ENCODE results near the gene CCDC3.

Gene CCDC3

DNA sequence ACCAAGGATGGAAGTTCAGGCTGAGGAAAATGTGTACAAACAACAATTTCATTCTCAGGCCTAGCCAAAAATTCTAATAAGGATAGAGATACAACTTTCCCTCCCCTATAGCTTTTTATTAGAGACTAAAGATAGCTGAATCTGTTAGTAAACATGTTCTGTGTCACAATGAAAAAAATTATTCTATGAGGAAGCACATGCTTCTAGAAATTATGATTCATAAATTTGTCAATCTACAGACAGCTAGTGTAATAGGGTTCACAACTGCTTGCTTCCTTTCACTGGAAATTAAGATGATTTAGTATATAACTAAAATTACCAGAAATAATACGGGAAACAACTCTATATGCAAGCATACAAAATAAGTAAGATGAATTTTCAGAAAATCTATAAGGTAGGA, 56.6 kb downstream of the CCDC3 start:
- no peaks in the 10 kb centered on the region for H3K27me3 ChIP-seq (ENCODE audit: low read length)
- H4K20me1 ChIP-seq (ENCODE audit: low read depth, low read length): no peaks in the 10 kb centered on the region
- no peak overlapping the region for H3K27ac ChIP-seq (ENCODE audit: low read depth, low read length)
- no peaks in the 10 kb centered on the region for H3K79me2 ChIP-seq (ENCODE audit: insufficient read depth, low read length)
- TF ChIP-seq, protein P1, sequence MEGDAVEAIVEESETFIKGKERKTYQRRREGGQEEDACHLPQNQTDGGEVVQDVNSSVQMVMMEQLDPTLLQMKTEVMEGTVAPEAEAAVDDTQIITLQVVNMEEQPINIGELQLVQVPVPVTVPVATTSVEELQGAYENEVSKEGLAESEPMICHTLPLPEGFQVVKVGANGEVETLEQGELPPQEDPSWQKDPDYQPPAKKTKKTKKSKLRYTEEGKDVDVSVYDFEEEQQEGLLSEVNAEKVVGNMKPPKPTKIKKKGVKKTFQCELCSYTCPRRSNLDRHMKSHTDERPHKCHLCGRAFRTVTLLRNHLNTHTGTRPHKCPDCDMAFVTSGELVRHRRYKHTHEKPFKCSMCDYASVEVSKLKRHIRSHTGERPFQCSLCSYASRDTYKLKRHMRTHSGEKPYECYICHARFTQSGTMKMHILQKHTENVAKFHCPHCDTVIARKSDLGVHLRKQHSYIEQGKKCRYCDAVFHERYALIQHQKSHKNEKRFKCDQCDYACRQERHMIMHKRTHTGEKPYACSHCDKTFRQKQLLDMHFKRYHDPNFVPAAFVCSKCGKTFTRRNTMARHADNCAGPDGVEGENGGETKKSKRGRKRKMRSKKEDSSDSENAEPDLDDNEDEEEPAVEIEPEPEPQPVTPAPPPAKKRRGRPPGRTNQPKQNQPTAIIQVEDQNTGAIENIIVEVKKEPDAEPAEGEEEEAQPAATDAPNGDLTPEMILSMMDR (IDR thresholded peaks at IDR 0.05; ENCODE audit: insufficient read depth, low read length, poor library complexity, severe bottlenecking): no peak
- TF ChIP-seq EZH2phosphoT487 (conservative IDR thresholded peaks at IDR 0.05; ENCODE audit: low read length): no peak
- H3K4me3 ChIP-seq (ENCODE audit: insufficient read depth, low read length, poor library complexity, severe bottlenecking): no peak overlapping the region
- no peak overlapping the region for H3K4me2 ChIP-seq (ENCODE audit: low read depth, low read length, poor library complexity, severe bottlenecking)
- H3K9me3 ChIP-seq (ENCODE audit: insufficient read depth, low read length): no peaks in the 10 kb centered on the region
- H3K36me3 ChIP-seq (ENCODE audit: low read length): no peaks in the 10 kb centered on the region
- no peak overlapping the region for H2AFZ ChIP-seq (ENCODE audit: low read depth, low read length, severe bottlenecking)
- no peaks in the 10 kb centered on the region for H3F3A ChIP-seq (ENCODE audit: insufficient read depth)
- H3K9ac ChIP-seq (ENCODE audit: low read length): no peak overlapping the region
- no peaks in the 10 kb centered on the region for H3K9me2 ChIP-seq (replicated peaks; ENCODE audit: insufficient read depth, low read length)

DNA sequence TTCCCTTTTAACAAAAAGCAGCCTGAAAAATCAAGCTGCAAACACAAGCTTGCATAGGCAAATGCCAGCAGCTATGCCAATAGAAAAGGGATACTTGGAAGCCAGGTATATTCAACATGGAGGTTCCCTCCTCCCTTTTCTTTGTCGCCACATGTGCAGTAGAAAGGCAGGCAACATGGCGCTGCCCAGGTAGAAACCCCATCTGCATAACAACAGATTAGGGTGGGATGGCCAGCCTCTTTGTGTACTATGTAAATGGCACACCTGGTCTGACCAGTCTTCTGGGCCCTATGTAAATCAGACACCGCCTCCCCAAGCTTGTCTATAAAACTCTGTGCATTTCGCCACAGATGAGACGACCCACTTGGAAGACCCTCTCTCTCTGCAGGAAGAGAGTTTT, 58.1 kb downstream of the CCDC3 start:
- H3K27me3 ChIP-seq (ENCODE audit: low read length): no peaks in the 10 kb centered on the region
- H4K20me1 ChIP-seq (ENCODE audit: low read depth, low read length): no peaks in the 10 kb centered on the region
- no peak overlapping the region for H2AFZ ChIP-seq (ENCODE audit: low read depth, low read length, severe bottlenecking)
- H3K9me3 ChIP-seq (ENCODE audit: insufficient read depth, low read length): no peaks in the 10 kb centered on the region
- H3K9me2 ChIP-seq (replicated peaks; ENCODE audit: insufficient read depth, low read length): no peaks in the 10 kb centered on the region
- no peak overlapping the region for H3K9ac ChIP-seq (ENCODE audit: low read length)
- H3F3A ChIP-seq (ENCODE audit: insufficient read depth): no peaks in the 10 kb centered on the region
- H3K4me2 ChIP-seq (ENCODE audit: low read depth, low read length, poor library complexity, severe bottlenecking): no peak overlapping the region
- TF ChIP-seq, protein P1 (IDR thresholded peaks at IDR 0.05; ENCODE audit: insufficient read depth, low read length, poor library complexity, severe bottlenecking): no peak
- no peak for TF ChIP-seq EZH2phosphoT487 (conservative IDR thresholded peaks at IDR 0.05; ENCODE audit: low read length)
- no peaks in the 10 kb centered on the region for H3K79me2 ChIP-seq (ENCODE audit: insufficient read depth, low read length)
- no peaks in the 10 kb centered on the region for H3K36me3 ChIP-seq (ENCODE audit: low read length)
- H3K4me3 ChIP-seq (ENCODE audit: insufficient read depth, low read length, poor library complexity, severe bottlenecking): no peak overlapping the region
- H3K27ac ChIP-seq (ENCODE audit: low read depth, low read length): no peak overlapping the region

DNA sequence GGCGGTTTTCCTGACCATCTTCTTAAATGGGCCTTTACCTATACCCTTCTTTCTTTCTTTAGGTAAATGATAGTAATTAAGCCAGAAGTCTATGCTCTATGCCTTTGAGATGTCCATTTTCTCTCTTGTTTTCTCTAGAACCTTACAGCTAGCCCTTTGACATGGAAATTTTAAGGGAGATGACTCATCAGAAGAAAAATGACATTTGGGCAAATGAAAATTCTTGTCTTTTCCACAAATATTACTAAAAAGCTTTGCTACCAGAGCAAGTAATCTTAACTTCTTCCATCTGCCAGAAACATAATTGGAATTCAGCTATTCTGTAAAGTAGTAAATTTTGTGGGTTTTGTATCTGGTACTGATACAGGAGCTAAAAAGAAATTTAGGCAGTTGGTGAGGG, 59.5 kb downstream of the CCDC3 start:
- Histone ChIP-seq H3K9me2 (replicated peaks; ENCODE audit: insufficient read depth, low read length) (no peaks in the 10 kb centered on the region), H3K36me3 (ENCODE audit: low read length) (no peaks in the 10 kb centered on the region), H3K4me3 (ENCODE audit: insufficient read depth, low read length, poor library complexity, severe bottlenecking) (no peak overlapping the region), H3K27ac (ENCODE audit: low read depth, low read length) (no peak overlapping the region), H3K4me2 (ENCODE audit: low read depth, low read length, poor library complexity, severe bottlenecking) (no peak overlapping the region), H3K27me3 (ENCODE audit: low read length) (no peaks in the 10 kb centered on the region), H3K79me2 (ENCODE audit: insufficient read depth, low read length) (no peaks in the 10 kb centered on the region), H4K20me1 (ENCODE audit: low read depth, low read length) (no peaks in the 10 kb centered on the region), H3K9me3 (ENCODE audit: insufficient read depth, low read length) (no peaks in the 10 kb centered on the region), H2AFZ (ENCODE audit: low read depth, low read length, severe bottlenecking) (no peak overlapping the region), H3F3A (ENCODE audit: insufficient read depth) (no peaks in the 10 kb centered on the region), H3K9ac (ENCODE audit: low read length) (no peak overlapping the region)
- no peak for TF ChIP-seq EZH2phosphoT487 (conservative IDR thresholded peaks at IDR 0.05; ENCODE audit: low read length)
- TF ChIP-seq, protein P1 (IDR thresholded peaks at IDR 0.05; ENCODE audit: insufficient read depth, low read length, poor library complexity, severe bottlenecking): no peak
